Thymus (tissue), 11 donors: ENCODE data around the gene GP2. TPM values are rescaled to one million over a fixed set of nuclear protein-coding genes. Genes with fewer than 3 reads are reported as not detected.

Experiments
- DNase-seq, 9 donors: peaks; one replicate each; pipeline ENCODE4 v3.0.0-alpha.2; 2013; ENCODE audit warnings: low spot score in 9 of 9, low read depth in 6 of 9, missing footprints in 1 of 9
- H3K27ac ChIP-seq, 2 donors: one replicate each; pipeline ENCODE4 v1.5.1; 2013; ENCODE audit warnings: control low read depth in 1 of 2, low read depth in 1 of 2, low read length in 1 of 2, mild to moderate bottlenecking in 1 of 2, moderate library complexity in 1 of 2
- H3K27me3 ChIP-seq, 2 donors: one replicate each; pipeline ENCODE4 v1.5.1; 2013; ENCODE audit warnings: low read length in 1 of 2; ENCODE audit not compliant: control insufficient read depth in 2 of 2, insufficient read depth in 1 of 2
- H3K36me3 ChIP-seq, 2 donors: one replicate each; pipeline ENCODE4 v1.5.1; 2013; ENCODE audit warnings: low read length in 1 of 2, mild to moderate bottlenecking in 1 of 2, moderate library complexity in 1 of 2; ENCODE audit not compliant: control insufficient read depth in 2 of 2, insufficient read depth in 2 of 2
- H3K4me1 ChIP-seq, 2 donors: one replicate each; pipeline ENCODE4 v1.5.1; 2013; ENCODE audit warnings: low read length in 2 of 2; ENCODE audit not compliant: control insufficient read depth in 2 of 2, insufficient read depth in 2 of 2
- H3K4me3 ChIP-seq, 2 donors: one replicate each; pipeline ENCODE4 v1.5.1; 2013; ENCODE audit warnings: low read length in 2 of 2, control low read depth in 1 of 2, mild to moderate bottlenecking in 1 of 2
- H3K9me3 ChIP-seq, 2 donors: one replicate each; pipeline ENCODE4 v1.5.1; 2013; ENCODE audit warnings: low read length in 1 of 2, mild to moderate bottlenecking in 1 of 2; ENCODE audit not compliant: control insufficient read depth in 2 of 2, insufficient read depth in 1 of 2
- WGBS: extraction: QIAGEN DNeasy Blood & Tissue Kit; methylation state at CpG from one replicate; pipeline ENCODE4 v1.1.7; 2013; 5-methylcytosine and 5-hydroxymethylcytosine counted together
- polyA plus RNA-seq: library from polyadenylated mRNA; stranded (reverse); fragments of 200-250 nt; gene quantifications from one replicate; pipeline ENCODE4 v1.2.3, GENCODE V29; 2013
- total RNA-seq: library from RNA; stranded (reverse); fragments of 120-200 nt; gene quantifications from one replicate; pipeline ENCODE4 v1.2.4, GENCODE V29; 2013
- donor health status: healthy.

Gene GP2
- total and polyA plus RNA-seq, 2 donors: 0.09 to 0.94 TPM

DNA sequence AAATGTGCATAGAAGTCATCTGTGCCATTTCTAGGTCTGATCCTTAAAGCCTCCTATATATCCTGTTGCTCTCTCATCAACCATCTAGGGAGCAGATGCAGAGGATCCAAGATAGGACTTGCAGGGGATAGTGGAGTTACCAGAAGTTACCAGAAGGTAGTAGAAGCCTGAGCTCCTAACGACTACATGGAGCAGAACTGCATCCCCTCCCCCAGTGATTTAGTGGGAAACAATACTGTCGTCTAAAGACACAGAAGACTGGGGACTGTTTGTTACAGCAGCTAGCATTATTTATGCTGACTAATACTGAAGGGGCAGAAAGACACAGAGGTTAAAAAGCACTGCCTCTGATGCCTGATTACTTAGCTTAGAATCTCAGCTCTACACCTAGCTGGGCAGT is 15.8 kb downstream of the GP2 start:
- H3K27ac ChIP-seq: no peak overlapping the region

DNA sequence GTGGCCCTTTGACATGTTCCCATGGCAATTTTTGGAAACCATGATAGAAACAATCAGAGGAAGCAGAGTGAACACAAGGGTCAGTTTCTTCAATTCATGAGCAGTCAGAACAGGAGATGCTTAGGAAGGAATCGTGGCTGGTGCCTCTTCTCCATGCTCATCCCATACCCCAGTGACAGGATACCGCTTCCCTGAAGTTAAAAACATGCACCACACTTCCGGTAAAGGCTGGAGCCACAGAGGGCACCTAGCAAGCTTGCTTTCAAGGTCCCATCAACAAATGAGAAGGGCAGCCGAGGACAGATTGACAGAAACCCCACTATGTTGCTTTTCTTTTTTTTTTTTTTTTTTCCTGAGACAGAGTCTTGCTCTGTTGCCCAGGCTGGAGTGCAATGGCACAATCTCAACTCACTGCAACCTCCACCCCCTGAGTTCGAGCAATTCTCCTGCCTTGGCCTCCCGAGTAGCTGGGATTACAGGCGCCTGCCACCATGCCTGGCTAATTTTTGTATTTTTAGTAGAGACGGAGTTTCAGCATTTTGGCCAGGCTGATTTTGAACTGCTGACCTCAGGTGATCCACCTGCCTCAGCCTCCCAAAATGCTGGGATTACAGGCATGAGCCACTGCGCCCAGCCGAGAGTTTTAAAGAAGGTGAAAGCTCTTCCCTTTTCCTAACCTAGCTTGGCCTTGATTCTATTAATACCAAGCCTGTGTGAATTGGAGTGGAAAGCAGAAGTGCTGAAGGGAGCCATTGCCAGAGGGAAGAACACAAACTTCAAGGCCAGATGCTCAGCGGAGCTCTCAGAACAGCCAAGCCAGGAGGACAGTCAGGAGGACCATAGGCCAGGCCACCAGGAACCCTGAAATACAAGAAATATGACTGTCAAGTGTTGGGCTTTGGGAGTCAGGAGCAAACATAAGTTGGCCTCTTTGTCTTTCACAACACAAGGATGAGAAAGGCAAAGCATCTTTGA is 16.6 kb downstream of the GP2 start:
- WGBS: 84% methylated on average over 11 of the region's 11 CpGs
- Histone ChIP-seq H3K4me1 (no peaks in the 10 kb centered on the region), H3K36me3 (no peaks in the 10 kb centered on the region), H3K27ac (no peak overlapping the region), H3K4me3 (no peak overlapping the region), H3K27me3 (no peaks in the 10 kb centered on the region), H3K9me3 (no peaks in the 10 kb centered on the region)
- no peak for DNase-seq

More for the DNA sequence above, 15.8 kb downstream of the GP2 start:
- Histone ChIP-seq H3K27me3 (no peaks in the 10 kb centered on the region), H3K4me1 (no peaks in the 10 kb centered on the region), H3K36me3 (no peaks in the 10 kb centered on the region), H3K4me3 (no peak overlapping the region), H3K9me3 (no peaks in the 10 kb centered on the region)
- no peak for DNase-seq
- WGBS: 80% methylated on average over 2 of the region's 2 CpGs

DNA sequence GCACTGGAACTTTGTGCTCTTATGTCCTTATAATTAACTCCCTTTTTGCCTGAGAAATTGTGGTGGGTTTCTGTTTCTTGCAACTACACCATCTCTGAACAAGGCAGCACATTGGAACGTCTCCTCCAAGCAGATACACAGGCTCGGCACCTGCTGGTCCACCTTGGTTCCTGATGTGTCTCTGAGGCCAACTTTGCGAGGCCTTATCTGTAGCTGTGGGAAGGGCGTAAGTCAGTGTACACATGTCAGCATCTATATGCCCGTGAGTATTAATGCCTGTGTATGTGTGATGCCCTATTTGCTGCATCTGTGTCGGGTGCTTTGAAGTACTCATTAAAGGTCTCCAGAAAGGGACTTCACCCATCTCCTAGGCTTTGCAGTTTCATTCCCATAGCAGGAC is 17.5 kb downstream of the GP2 start:
- WGBS: 95% methylated on average over 6 of the region's 6 CpGs
- Histone ChIP-seq H3K4me1 (no peaks in the 10 kb centered on the region), H3K9me3 (no peaks in the 10 kb centered on the region), H3K27me3 (no peaks in the 10 kb centered on the region), H3K36me3 (no peaks in the 10 kb centered on the region), H3K4me3 (no peak overlapping the region), H3K27ac (no peak overlapping the region)
- no peak for DNase-seq

DNA sequence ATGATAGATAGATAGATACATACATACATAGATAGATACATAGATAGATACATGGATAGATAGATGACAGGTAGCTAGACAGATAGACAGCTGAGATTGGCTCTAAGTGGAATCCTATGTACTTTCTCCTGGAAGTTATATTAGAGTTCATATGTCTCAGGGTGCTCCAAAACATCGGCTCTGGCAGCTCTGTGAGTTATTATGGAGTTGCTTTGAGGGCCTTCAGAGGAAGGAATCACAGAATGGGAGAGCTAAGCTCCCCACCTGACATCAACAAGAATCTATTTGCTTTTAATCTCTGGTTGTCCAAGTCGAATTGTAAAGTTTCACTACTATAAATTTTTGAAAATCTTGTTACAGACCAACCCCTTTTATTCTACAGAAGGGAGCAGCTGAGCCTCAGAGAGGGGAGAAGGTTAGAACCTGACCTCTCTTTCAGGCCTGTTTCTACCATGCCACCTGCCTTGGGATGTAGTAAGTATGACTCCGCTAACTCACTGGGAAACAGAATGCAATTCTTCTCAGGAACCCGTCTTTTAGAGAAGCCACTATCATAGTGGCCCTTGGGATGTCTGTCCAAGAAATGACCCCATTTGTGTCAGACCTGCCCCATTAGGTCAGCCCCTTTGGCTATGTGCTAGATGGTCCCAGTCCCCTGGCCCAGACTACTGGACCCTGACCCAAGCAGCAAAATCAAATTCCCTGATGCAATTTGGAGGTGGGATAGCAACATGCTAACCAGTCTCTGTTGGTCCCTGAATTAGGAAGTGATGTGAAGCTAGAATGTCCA is 18.3 kb downstream of the GP2 start:
- DNase-seq: no peak
- Histone ChIP-seq H3K27ac (no peak overlapping the region), H3K4me3 (no peak overlapping the region), H3K4me1 (no peaks in the 10 kb centered on the region), H3K27me3 (no peaks in the 10 kb centered on the region), H3K36me3 (no peaks in the 10 kb centered on the region), H3K9me3 (no peaks in the 10 kb centered on the region)
- 84% methylated on average over 4 of the region's 4 CpGs for WGBS

DNA sequence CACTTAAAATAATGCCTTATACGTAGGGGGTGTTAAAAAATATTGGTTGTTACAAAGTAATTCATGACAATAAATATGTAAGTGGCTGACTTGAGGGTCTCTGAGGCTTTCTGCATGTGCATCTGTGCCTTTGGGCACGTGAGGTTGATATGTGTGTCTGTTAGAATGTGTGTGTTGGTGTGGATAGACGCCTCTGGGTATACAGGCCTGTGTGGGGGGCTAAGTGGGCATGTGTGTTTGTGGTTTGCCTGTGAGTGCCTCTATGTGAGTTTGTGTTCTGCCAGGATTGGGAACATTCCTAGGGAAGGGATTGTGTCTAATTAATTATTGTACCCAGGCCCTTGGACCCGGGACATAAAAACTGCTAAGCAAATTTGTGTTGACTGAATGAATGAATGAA is 19.0 kb downstream of the GP2 start:
- Histone ChIP-seq H3K27me3 (no peaks in the 10 kb centered on the region), H3K27ac (no peak overlapping the region), H3K9me3 (no peaks in the 10 kb centered on the region), H3K4me1 (no peaks in the 10 kb centered on the region), H3K4me3 (no peak overlapping the region), H3K36me3 (no peaks in the 10 kb centered on the region)
- DNase-seq: no peak
- WGBS: 88% methylated on average over 4 of the region's 4 CpGs

DNA sequence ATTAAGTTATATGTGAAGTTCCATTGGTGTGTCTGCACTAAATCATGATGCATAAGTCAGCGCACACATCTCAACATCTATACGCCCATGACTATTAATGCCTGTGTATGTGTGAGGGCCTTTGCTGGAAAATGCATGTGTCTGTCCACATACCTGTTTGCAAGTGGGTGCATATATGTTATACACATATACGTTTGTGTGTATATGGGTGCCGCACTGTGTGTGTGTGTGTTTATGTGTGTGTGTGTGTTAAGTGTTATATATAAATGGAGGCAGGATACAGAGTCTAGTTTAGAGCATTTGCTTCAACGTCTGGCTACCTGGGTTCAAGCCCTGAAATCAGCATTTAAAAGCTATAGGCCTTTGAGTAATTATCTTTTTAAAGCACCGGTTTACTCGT is 19.5 kb downstream of the GP2 start:
- H3K36me3 ChIP-seq: no peaks in the 10 kb centered on the region
- H3K4me1 ChIP-seq: no peaks in the 10 kb centered on the region
- H3K9me3 ChIP-seq: no peaks in the 10 kb centered on the region
- WGBS: 88% methylated on average over 7 of the region's 7 CpGs
- DNase-seq: no peak
- no peak overlapping the region for H3K27ac ChIP-seq
- no peak overlapping the region for H3K4me3 ChIP-seq
- no peaks in the 10 kb centered on the region for H3K27me3 ChIP-seq

DNA sequence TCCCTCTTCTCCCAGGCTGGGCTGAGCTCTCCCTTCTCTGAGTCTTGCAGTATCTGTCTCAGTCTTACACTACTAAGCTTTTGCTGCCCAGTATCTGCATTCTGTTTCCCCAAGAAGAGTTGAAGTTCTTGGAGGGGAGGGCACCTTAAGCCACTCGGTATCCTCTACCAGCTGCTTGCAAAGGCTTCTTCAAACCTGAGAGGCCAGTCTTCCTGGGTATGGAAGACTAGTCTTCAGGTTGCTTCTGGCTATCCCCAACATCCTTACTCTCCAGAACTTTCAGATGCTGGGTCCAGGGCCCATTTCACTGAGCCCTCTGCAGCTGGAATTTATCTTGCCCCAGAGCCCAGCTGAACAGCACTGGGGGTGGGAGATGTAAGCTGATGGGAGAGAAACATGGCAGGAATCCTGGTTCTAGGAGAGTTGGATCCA is 20.1 kb downstream of the GP2 start:
- no peaks in the 10 kb centered on the region for H3K9me3 ChIP-seq
- H3K27me3 ChIP-seq: no peaks in the 10 kb centered on the region
- no peak for DNase-seq
- H3K27ac ChIP-seq: no peak overlapping the region
- no peak overlapping the region for H3K4me3 ChIP-seq
- 63% methylated on average over 1 of the region's 1 CpG for WGBS
- H3K36me3 ChIP-seq: no peaks in the 10 kb centered on the region
- no peaks in the 10 kb centered on the region for H3K4me1 ChIP-seq

DNA sequence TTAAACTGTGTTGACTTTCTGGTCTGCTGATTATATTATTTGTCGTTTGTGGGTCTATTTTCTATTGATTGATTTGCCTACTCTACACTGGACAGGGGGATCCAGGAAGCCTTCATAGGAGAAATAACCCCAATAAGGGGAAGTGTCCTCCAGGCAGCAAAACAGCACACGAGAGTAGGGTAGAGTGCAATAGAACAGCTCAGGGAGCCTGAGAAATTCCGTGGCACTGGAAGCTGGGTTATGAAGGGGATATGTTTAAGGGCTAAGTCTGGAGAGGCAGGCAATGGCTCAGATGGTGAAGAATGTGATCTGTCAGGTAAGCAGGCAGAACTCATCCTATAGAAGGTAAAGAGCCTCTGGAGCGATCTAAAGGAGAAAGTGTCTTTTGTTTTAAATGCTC is 20.9 kb downstream of the GP2 start:
- no peaks in the 10 kb centered on the region for H3K36me3 ChIP-seq
- WGBS: 48% methylated on average over 4 of the region's 4 CpGs
- H3K27me3 ChIP-seq: no peaks in the 10 kb centered on the region
- H3K27ac ChIP-seq: no peak overlapping the region
- H3K9me3 ChIP-seq: no peaks in the 10 kb centered on the region
- H3K4me3 ChIP-seq: no peak overlapping the region
- no peak for DNase-seq
- no peaks in the 10 kb centered on the region for H3K4me1 ChIP-seq

DNA sequence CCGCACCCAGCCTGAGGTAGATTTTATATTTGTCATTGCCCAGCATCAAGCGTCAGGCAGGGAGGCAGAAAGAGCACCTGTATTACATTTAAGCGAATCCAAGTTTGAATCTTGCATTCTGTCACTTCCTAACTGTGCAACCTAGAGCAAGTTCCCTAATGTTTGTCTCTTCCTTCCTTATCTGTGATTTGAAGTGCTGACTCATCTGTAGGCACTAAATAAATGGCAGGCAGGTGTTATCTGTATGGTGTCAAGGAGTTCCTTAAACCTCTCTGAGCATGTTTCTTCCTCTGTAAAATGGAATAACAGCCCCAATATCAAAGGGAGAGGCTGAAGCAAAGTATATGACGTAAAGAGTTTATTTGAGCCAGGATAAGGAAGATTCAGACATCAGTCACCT is 24.3 kb downstream of the GP2 start:
- Histone ChIP-seq H3K27me3 (no peaks in the 10 kb centered on the region), H3K36me3 (no peaks in the 10 kb centered on the region), H3K4me1 (no peaks in the 10 kb centered on the region), H3K27ac (no peak overlapping the region), H3K9me3 (no peaks in the 10 kb centered on the region), H3K4me3 (no peak overlapping the region)
- WGBS: 63% methylated on average over 4 of the region's 4 CpGs
- DNase-seq: no peak
